Measurements from ENCODE around the gene ABHD12.

ABHD12 gene

GRCh38 chr20:25257130-25257529, 133.5 kb downstream of the ABHD12 start:
- no peak for DNase-seq (ENCODE audit: low read depth)

- DNase-seq (ENCODE audit: low read depth) = no peak
Measured at GRCh38 chr20:25256226-25256859, 134.3 kb downstream of the ABHD12 start.

GRCh38 chr20:25254986-25255680, 135.5 kb downstream of the ABHD12 start:
- DNase-seq (ENCODE audit: low read depth) = no peak

GRCh38 chr20:25254571-25254970, 136.1 kb downstream of the ABHD12 start:
- DNase-seq (ENCODE audit: low read depth) = no peak

- no peak for DNase-seq (ENCODE audit: low read depth)
Measured at GRCh38 chr20:25253606-25254275, 136.9 kb downstream of the ABHD12 start.

- no peak for DNase-seq (ENCODE audit: low read depth)
Measured at GRCh38 chr20:25252686-25253421, 137.8 kb downstream of the ABHD12 start.

GRCh38 chr20:25252230-25252651, 138.4 kb downstream of the ABHD12 start:
- no peak for DNase-seq (ENCODE audit: low read depth)

GRCh38 chr20:25251558-25251957, 139.1 kb downstream of the ABHD12 start:
- no peak for DNase-seq (ENCODE audit: low read depth)

- DNase-seq (ENCODE audit: low read depth) = no peak
Measured at GRCh38 chr20:25251019-25251418, 139.6 kb downstream of the ABHD12 start.

GRCh38 chr20:25250508-25250907, 140.1 kb downstream of the ABHD12 start:
- no peak for DNase-seq (ENCODE audit: low read depth)

Measured in fibroblast of the conjunctiva (primary cell).